SK-N-SH (cell line): Measurements from ENCODE around the gene PZP. TPM values are rescaled to one million over a fixed set of nuclear protein-coding genes. Genes with fewer than 3 reads are reported as not detected.
"Not testable (repeated sequence)": the region's sequence is repeated elsewhere in the genome, so short reads cannot be mapped to it uniquely, and the experiment has no call there.

Experiments used
- CTCF ChIA-PET: fragments of 300-600, 350-600 bp; formaldehyde crosslinking; extraction: SDS; loops from one replicate; lab custom pipeline; 2021; lab: Yijun Ruan, JAX
- POLR2A ChIA-PET: fragments of 350-600 bp; sonication (Branson Sonifier 250); formaldehyde crosslinking; extraction: SDS; loops from one replicate; lab custom pipeline; 2020; ENCODE audit warnings: antibody characterized with exemption, inconsistent platforms; lab: Yijun Ruan, JAX
- DNase-seq: peaks from one replicate; pipeline ENCODE4 v3.0.0; 2012
- H2AFZ ChIP-seq: fragments of 200-600 bp; sonication (generic); 2 replicates; pipeline ENCODE4 v1.8.1; 2016; ENCODE audit warnings: antibody characterized with exemption, mild to moderate bottlenecking, low read depth
- H3F3A ChIP-seq: fragments of 200-600 bp; sonication (generic); replicated peaks from 2 replicates; pipeline ENCODE3; 2016; ENCODE audit warnings: antibody characterized with exemption, mild to moderate bottlenecking; ENCODE audit not compliant: insufficient read depth
- H3K27ac ChIP-seq, 2 experiments: fragments of 200-500 bp in 1 of 2; fragments of 200-600 bp in 1 of 2; sonication (Bioruptor generic) in 1 of 2; sonication (generic), shearing (Covaris generic) in 1 of 2; 2 replicates each; pipeline versions ENCODE4 v1.5.1 to v1.6.1; 2014 to 2016; ENCODE audit warnings: low read depth in 2 of 2, inconsistent platforms in 1 of 2, low read length in 1 of 2, mild to moderate bottlenecking in 1 of 2, mixed read lengths in 1 of 2
- H3K27me3 ChIP-seq: fragments of 200-600 bp; sonication (generic), shearing (Covaris generic); 2 replicates; pipeline ENCODE4 v1.6.1; 2016; ENCODE audit warnings: mixed run types; ENCODE audit not compliant: insufficient read depth
- H3K36me3 ChIP-seq, 2 experiments: fragments of 200-500 bp in 1 of 2; fragments of 200-600 bp in 1 of 2; sonication (Bioruptor generic) in 1 of 2; sonication (generic) in 1 of 2; replicated peaks in 1 of 2; 2 replicates each; pipeline versions ENCODE3 to v1.5.1; 2014 to 2016; ENCODE audit warnings: low read length in 1 of 2, mild to moderate bottlenecking in 1 of 2; ENCODE audit not compliant: insufficient read depth in 2 of 2, control insufficient read depth in 1 of 2
- H3K4me1 ChIP-seq, 2 experiments: fragments of 200-500 bp in 1 of 2; fragments of 200-600 bp in 1 of 2; sonication (Bioruptor generic) in 1 of 2; sonication (generic), shearing (Covaris generic) in 1 of 2; 2 replicates each; pipeline versions ENCODE4 v1.5.1 to v1.6.1; 2014 to 2016; ENCODE audit warnings: low read depth in 1 of 2, low read length in 1 of 2, mixed run types in 1 of 2; ENCODE audit not compliant: insufficient read depth in 2 of 2, control insufficient read depth in 1 of 2
- H3K4me2 ChIP-seq: fragments of 200-600 bp; sonication (generic), shearing (Covaris generic); 2 replicates; pipeline ENCODE4 v1.6.1; 2017; ENCODE audit warnings: mixed run types
- H3K4me3 ChIP-seq, 2 experiments: fragments of 200-500 bp in 1 of 2; fragments of 200-600 bp in 1 of 2; sonication (Bioruptor generic) in 1 of 2; sonication (generic), shearing (Covaris generic) in 1 of 2; 2 replicates each; pipeline versions ENCODE4 v1.5.1 to v1.8.1; 2014 to 2016; ENCODE audit warnings: low read depth in 2 of 2, inconsistent platforms in 1 of 2, low read length in 1 of 2, mild to moderate bottlenecking in 1 of 2, mixed read lengths in 1 of 2, moderate library complexity in 1 of 2
- H3K79me2 ChIP-seq: fragments of 200-600 bp; sonication (generic); 2 replicates; pipeline ENCODE4 v1.8.1; 2017; ENCODE audit warnings: mild to moderate bottlenecking; ENCODE audit not compliant: insufficient read depth
- H3K9ac ChIP-seq: fragments of 200-600 bp; sonication (generic); 2 replicates; pipeline ENCODE4 v1.6.1; 2017; ENCODE audit warnings: mixed run types
- H3K9me2 ChIP-seq: fragments of 200-600 bp; sonication (generic); 2 replicates; pipeline ENCODE4 v1.6.1; 2017; ENCODE audit warnings: mixed run types
- H3K9me3 ChIP-seq: fragments of 200-600 bp; sonication (generic); 2 replicates; pipeline ENCODE4 v1.6.1; 2017; ENCODE audit warnings: mixed run types, mild to moderate bottlenecking, moderate library complexity
- H4K20me1 ChIP-seq: fragments of 200-600 bp; sonication (generic); 2 replicates; pipeline ENCODE4 v1.6.1; 2017; ENCODE audit warnings: mild to moderate bottlenecking, mixed run types; ENCODE audit not compliant: insufficient read depth
- CHD2 ChIP-seq: fragments of 150-350 bp; IDR thresholded peaks from 2 replicates; pipeline ENCODE4 v1.6.1; 2018; ENCODE audit warnings: low read length; ENCODE audit not compliant: partially characterized antibody
- EP300 ChIP-seq, 2 experiments: IDR thresholded peaks; 2 replicates each; pipeline versions ENCODE4 v1.4.0 to v1.6.1; 2012; ENCODE audit warnings: borderline replicate concordance in 1 of 2, low read depth in 1 of 2, low read length in 1 of 2
- EZH2phosphoT487 ChIP-seq: fragments of 200-600 bp; sonication (generic); IDR thresholded peaks from 2 replicates; pipeline ENCODE4 v1.6.1; 2017; ENCODE audit warnings: low read depth, mixed run types, mild to moderate bottlenecking, antibody characterized with exemption, moderate library complexity, borderline replicate concordance
- FOSL2 ChIP-seq: IDR thresholded peaks from 2 replicates; pipeline ENCODE4 v1.4.0; 2012; ENCODE audit warnings: low read depth, mild to moderate bottlenecking, moderate library complexity, borderline replicate concordance
- FOXM1 ChIP-seq: IDR thresholded peaks from 2 replicates; pipeline ENCODE4 v1.4.0; 2012; ENCODE audit warnings: low read depth, mild to moderate bottlenecking
- GABPA ChIP-seq: IDR thresholded peaks from 2 replicates; pipeline ENCODE4 v1.4.0; 2012; ENCODE audit warnings: low read depth, mild to moderate bottlenecking
- GATA2 ChIP-seq: sonication (generic); formaldehyde crosslinking; IDR thresholded peaks from 2 replicates; pipeline ENCODE4 v1.5.0; 2020; ENCODE audit warnings: mild to moderate bottlenecking, missing genetic modification reagents
- MXI1 ChIP-seq: IDR thresholded peaks from 2 replicates; pipeline ENCODE4 v1.6.1; 2012; ENCODE audit warnings: mild to moderate bottlenecking, low read depth, low read length, improper control_type of control experiment
- NFIC ChIP-seq: IDR thresholded peaks from 2 replicates; pipeline ENCODE4 v1.4.0; 2012; ENCODE audit warnings: borderline replicate concordance
- POLR2AphosphoS5 ChIP-seq: IDR thresholded peaks from 2 replicates; pipeline ENCODE4 v1.6.1; 2012; ENCODE audit warnings: low read depth, low read length
- RCOR1 ChIP-seq: fragments of 150-350 bp; IDR thresholded peaks from 2 replicates; pipeline ENCODE4 v1.6.1; 2017; ENCODE audit warnings: antibody characterized with exemption, low read length
- RXRA ChIP-seq: IDR thresholded peaks from 2 replicates; pipeline ENCODE4 v1.4.0; 2012; ENCODE audit warnings: low read depth, mild to moderate bottlenecking, borderline replicate concordance
- SMC3 ChIP-seq: IDR thresholded peaks from 2 replicates; pipeline ENCODE4 v1.6.1; 2012; ENCODE audit warnings: low read depth, low read length, improper control_type of control experiment
- TAF1 ChIP-seq: IDR thresholded peaks from 2 replicates; pipeline ENCODE4 v1.6.1; 2012; ENCODE audit warnings: low read depth, mild to moderate bottlenecking, low read length, moderate library complexity, borderline replicate concordance
- WGBS: methylation state at CpG from one replicate; pipeline ENCODE4 v1.1.6; 2017; ENCODE audit warnings: low lambda C conversion rate; 5-methylcytosine and 5-hydroxymethylcytosine counted together
- polyA plus RNA-seq, 3 experiments: library from polyadenylated mRNA; depleted of rRNA; stranded (reverse); fragments of >200 nt; gene quantifications; 2 replicates each; pipeline ENCODE4 v1.2.3, GENCODE V29; 2012
- TF ChIP-seq, protein P1 (sequence below): IDR thresholded peaks from 2 replicates; pipeline ENCODE4 v1.4.0; 2012; ENCODE audit warnings: low read depth, borderline replicate concordance
- TF ChIP-seq, protein P2 (sequence below): IDR thresholded peaks from 2 replicates; pipeline ENCODE4 v1.6.1; 2012; ENCODE audit warnings: mild to moderate bottlenecking, low read depth, low read length, moderate library complexity
- TF ChIP-seq, protein P3 (sequence below): fragments of 200-600 bp; sonication (generic); IDR thresholded peaks from 2 replicates; pipeline ENCODE4 v1.6.1; 2017; ENCODE audit warnings: antibody characterized with exemption, mild to moderate bottlenecking, moderate library complexity

Gene PZP
- polyA plus RNA-seq, 1 of the 3 experiments (the other 2 are of a cell fraction): not detected

DNA sequence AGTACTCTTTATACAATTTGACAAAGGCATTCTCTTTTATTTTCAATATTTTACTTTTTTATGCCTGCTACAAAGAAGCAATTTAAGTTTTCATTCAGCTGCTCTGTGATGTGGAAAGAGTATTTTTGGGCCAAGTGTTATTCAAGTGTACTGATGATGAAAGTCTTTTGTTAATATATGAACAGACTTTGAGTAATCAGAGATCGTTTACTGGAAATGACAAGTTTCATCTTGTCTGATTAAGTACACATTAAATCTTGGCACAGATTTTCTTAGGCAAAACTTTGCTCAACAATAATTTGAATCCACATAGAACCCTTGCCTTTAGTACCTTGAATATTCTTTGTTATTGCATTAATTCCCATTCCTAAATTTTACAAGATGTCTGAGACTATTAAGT, 13.3 kb upstream of the PZP start:
- H3K79me2 ChIP-seq: no peaks in the 10 kb centered on the region
- no peaks in the 10 kb centered on the region for H3K9me3 ChIP-seq
- H4K20me1 ChIP-seq: no peaks in the 10 kb centered on the region
- no peak for DNase-seq
- POLR2A ChIA-PET: no interaction called here
- H3K4me1 ChIP-seq: no peaks in the 10 kb centered on the region
- no peaks in the 10 kb centered on the region for H3K27me3 ChIP-seq
- no peaks in the 10 kb centered on the region for H3K9me2 ChIP-seq
- H3K4me2 ChIP-seq: no peak overlapping the region
- H3K9ac ChIP-seq: no peak overlapping the region
- TF ChIP-seq FOSL2 (no peak), GABPA (no peak), GATA2 (no peak), NFIC (no peak), RCOR1 (no peak), FOXM1 (no peak), CHD2 (no peak), EP300 (IDR thresholded peaks at IDR 0.05; ENCODE audit: borderline replicate concordance in 1 of 2, low read depth in 1 of 2, low read length in 1 of 2) (no peak), RXRA (no peak), MXI1 (no peak), SMC3 (no peak), TAF1 (no peak), EZH2phosphoT487 (no peak), POLR2AphosphoS5 (no peak)
- TF ChIP-seq, protein P1, sequence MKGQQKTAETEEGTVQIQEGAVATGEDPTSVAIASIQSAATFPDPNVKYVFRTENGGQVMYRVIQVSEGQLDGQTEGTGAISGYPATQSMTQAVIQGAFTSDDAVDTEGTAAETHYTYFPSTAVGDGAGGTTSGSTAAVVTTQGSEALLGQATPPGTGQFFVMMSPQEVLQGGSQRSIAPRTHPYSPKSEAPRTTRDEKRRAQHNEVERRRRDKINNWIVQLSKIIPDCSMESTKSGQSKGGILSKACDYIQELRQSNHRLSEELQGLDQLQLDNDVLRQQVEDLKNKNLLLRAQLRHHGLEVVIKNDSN: no peak
- TF ChIP-seq, protein P2, sequence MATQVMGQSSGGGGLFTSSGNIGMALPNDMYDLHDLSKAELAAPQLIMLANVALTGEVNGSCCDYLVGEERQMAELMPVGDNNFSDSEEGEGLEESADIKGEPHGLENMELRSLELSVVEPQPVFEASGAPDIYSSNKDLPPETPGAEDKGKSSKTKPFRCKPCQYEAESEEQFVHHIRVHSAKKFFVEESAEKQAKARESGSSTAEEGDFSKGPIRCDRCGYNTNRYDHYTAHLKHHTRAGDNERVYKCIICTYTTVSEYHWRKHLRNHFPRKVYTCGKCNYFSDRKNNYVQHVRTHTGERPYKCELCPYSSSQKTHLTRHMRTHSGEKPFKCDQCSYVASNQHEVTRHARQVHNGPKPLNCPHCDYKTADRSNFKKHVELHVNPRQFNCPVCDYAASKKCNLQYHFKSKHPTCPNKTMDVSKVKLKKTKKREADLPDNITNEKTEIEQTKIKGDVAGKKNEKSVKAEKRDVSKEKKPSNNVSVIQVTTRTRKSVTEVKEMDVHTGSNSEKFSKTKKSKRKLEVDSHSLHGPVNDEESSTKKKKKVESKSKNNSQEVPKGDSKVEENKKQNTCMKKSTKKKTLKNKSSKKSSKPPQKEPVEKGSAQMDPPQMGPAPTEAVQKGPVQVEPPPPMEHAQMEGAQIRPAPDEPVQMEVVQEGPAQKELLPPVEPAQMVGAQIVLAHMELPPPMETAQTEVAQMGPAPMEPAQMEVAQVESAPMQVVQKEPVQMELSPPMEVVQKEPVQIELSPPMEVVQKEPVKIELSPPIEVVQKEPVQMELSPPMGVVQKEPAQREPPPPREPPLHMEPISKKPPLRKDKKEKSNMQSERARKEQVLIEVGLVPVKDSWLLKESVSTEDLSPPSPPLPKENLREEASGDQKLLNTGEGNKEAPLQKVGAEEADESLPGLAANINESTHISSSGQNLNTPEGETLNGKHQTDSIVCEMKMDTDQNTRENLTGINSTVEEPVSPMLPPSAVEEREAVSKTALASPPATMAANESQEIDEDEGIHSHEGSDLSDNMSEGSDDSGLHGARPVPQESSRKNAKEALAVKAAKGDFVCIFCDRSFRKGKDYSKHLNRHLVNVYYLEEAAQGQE: no peak
- TF ChIP-seq, protein P3, sequence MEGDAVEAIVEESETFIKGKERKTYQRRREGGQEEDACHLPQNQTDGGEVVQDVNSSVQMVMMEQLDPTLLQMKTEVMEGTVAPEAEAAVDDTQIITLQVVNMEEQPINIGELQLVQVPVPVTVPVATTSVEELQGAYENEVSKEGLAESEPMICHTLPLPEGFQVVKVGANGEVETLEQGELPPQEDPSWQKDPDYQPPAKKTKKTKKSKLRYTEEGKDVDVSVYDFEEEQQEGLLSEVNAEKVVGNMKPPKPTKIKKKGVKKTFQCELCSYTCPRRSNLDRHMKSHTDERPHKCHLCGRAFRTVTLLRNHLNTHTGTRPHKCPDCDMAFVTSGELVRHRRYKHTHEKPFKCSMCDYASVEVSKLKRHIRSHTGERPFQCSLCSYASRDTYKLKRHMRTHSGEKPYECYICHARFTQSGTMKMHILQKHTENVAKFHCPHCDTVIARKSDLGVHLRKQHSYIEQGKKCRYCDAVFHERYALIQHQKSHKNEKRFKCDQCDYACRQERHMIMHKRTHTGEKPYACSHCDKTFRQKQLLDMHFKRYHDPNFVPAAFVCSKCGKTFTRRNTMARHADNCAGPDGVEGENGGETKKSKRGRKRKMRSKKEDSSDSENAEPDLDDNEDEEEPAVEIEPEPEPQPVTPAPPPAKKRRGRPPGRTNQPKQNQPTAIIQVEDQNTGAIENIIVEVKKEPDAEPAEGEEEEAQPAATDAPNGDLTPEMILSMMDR: no peak
- 9% methylated on average over 1 of the region's 1 CpG for WGBS
- H3F3A ChIP-seq: no peaks in the 10 kb centered on the region
- CTCF ChIA-PET: no interaction called here
- no peaks in the 10 kb centered on the region for H3K36me3 ChIP-seq
- H3K27ac ChIP-seq: no peak overlapping the region
- no peak overlapping the region for H2AFZ ChIP-seq
- H3K4me3 ChIP-seq: no peak overlapping the region

DNA sequence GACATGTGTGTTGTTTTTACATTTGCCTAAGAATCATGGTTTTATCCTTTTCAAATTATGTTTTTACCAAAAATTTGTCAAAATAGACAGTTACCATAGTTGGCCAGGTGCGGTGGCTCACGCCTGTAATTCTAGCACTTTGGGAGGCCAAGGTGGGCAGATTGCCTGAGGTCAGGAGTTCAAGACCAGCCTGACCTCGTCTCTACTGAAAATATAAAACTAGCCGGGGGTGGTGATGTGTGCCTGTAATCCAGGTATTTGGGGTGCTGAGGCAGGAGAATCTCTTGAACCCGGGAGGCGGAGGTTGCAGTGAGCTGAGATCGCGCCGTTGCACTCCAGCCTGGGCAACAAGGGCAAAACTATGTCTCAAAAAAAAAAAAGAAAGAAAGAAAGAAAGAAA, 12.8 kb upstream of the PZP start:
- H3K9me3 ChIP-seq, H3K4me2 ChIP-seq, H3F3A ChIP-seq, H3K27ac ChIP-seq, H3K4me1 ChIP-seq, H3K4me3 ChIP-seq, DNase-seq, H3K27me3 ChIP-seq, H3K36me3 ChIP-seq, POLR2A ChIA-PET, H3K9me2 ChIP-seq, H3K79me2 ChIP-seq, H2AFZ ChIP-seq, CTCF ChIA-PET, H4K20me1 ChIP-seq, H3K9ac ChIP-seq: not testable (repeated sequence)
- WGBS: 53% methylated on average over 9 of the region's 9 CpGs
